HEK293 (cell line): ENCODE data around the gene C13orf46.

ENCODE experiments used
- CTCF ChIA-PET: fragments of 350-600 bp; formaldehyde crosslinking; extraction: SDS; loops from one replicate; lab custom pipeline; 2021; ENCODE audit warnings: antibody characterized with exemption; lab: Yijun Ruan, JAX
- POLR2A ChIA-PET: fragments of 300-600 bp; formaldehyde crosslinking; extraction: SDS; loops from one replicate; lab custom pipeline; 2020; ENCODE audit warnings: antibody characterized with exemption, inconsistent platforms; lab: Yijun Ruan, JAX
- H3K27ac ChIP-seq: fragments of 200-500 bp; sonication (Bioruptor generic); 2 replicates; pipeline ENCODE4 v1.5.1; 2014; ENCODE audit warnings: low read depth, low read length, control low read depth, inconsistent platforms; ENCODE audit errors: extremely low read depth
- H3K36me3 ChIP-seq, 2 experiments: fragments of 200-500 bp in 1 of 2; sonication (Bioruptor generic) in 1 of 2; 1 replicate in 1 of 2; 2 replicates in 1 of 2; pipeline ENCODE4 v1.5.1; 2014 to 2017; ENCODE audit warnings: inconsistent platforms in 2 of 2, low read length in 2 of 2; ENCODE audit not compliant: control insufficient read depth in 2 of 2, insufficient read depth in 1 of 2
- H3K4me1 ChIP-seq: fragments of 200-500 bp; sonication (Bioruptor generic); 2 replicates; pipeline ENCODE4 v1.5.1; 2014; ENCODE audit warnings: mild to moderate bottlenecking, low read length, inconsistent platforms; ENCODE audit not compliant: control insufficient read depth, insufficient read depth
- H3K4me3 ChIP-seq: 2 replicates; pipeline ENCODE4 v1.5.1; 2011; ENCODE audit warnings: low read depth, mild to moderate bottlenecking, control low read depth, low read length, moderate library complexity
- H3K9me3 ChIP-seq: fragments of 200-500 bp; sonication (Bioruptor generic); 2 replicates; pipeline ENCODE4 v1.5.1; 2014; ENCODE audit warnings: low read depth, low read length, inconsistent platforms; ENCODE audit not compliant: control insufficient read depth, insufficient read depth
- BCL11B ChIP-seq: fragments of 450-650 bp; formaldehyde crosslinking; IDR thresholded peaks from 2 replicates; pipeline ENCODE4 v1.5.1; 2016; ENCODE audit warnings: low read depth, missing biosample characterization, missing genetic modification characterization
- GFI1B ChIP-seq: fragments of 450-650 bp; formaldehyde crosslinking; IDR thresholded peaks from 2 replicates; pipeline ENCODE4 v1.5.1; 2016; ENCODE audit warnings: missing biosample characterization, missing genetic modification characterization
- KLF7 ChIP-seq: fragments of 450-650 bp; formaldehyde crosslinking; IDR thresholded peaks from 2 replicates; pipeline ENCODE4 v1.5.1; 2016; ENCODE audit warnings: missing biosample characterization, missing genetic modification characterization, borderline replicate concordance
- REPIN1 ChIP-seq: fragments of 450-650 bp; formaldehyde crosslinking; IDR thresholded peaks from 2 replicates; pipeline ENCODE4 v1.5.1; 2017; ENCODE audit warnings: missing biosample characterization, missing genetic modification characterization, low read depth
- SCRT2 ChIP-seq: fragments of 450-650 bp; formaldehyde crosslinking; IDR thresholded peaks from 2 replicates; pipeline ENCODE4 v1.5.1; 2016; ENCODE audit warnings: missing biosample characterization, missing genetic modification characterization
- YY1 ChIP-seq: fragments of 450-650 bp; formaldehyde crosslinking; IDR thresholded peaks from 2 replicates; pipeline ENCODE4 v1.5.1; 2018; ENCODE audit warnings: missing biosample characterization, missing genetic modification characterization
- ZBTB1 ChIP-seq: fragments of 450-650 bp; formaldehyde crosslinking; IDR thresholded peaks from 2 replicates; pipeline ENCODE4 v1.5.1; 2016; ENCODE audit warnings: missing biosample characterization, missing genetic modification characterization
- ZBTB7A ChIP-seq: fragments of 450-650 bp; formaldehyde crosslinking; IDR thresholded peaks from 2 replicates; pipeline ENCODE4 v1.5.1; 2016; ENCODE audit warnings: low read depth, missing biosample characterization, missing genetic modification characterization
- ZBTB8A ChIP-seq: fragments of 450-650 bp; formaldehyde crosslinking; IDR thresholded peaks from 2 replicates; pipeline ENCODE4 v1.5.1; 2016; ENCODE audit warnings: missing biosample characterization, missing genetic modification characterization
- ZNF23 ChIP-seq: fragments of 450-650 bp; formaldehyde crosslinking; IDR thresholded peaks from 2 replicates; pipeline ENCODE4 v1.5.1; 2016; ENCODE audit warnings: missing biosample characterization, missing genetic modification characterization, borderline replicate concordance
- ZNF24 ChIP-seq: fragments of 450-650 bp; formaldehyde crosslinking; IDR thresholded peaks from 2 replicates; pipeline ENCODE4 v1.5.1; 2016; ENCODE audit warnings: missing biosample characterization, missing genetic modification characterization
- ZNF302 ChIP-seq: fragments of 450-650 bp; formaldehyde crosslinking; IDR thresholded peaks from 2 replicates; pipeline ENCODE4 v1.5.1; 2016; ENCODE audit warnings: missing biosample characterization, missing genetic modification characterization, low read depth
- ZNF423 ChIP-seq: fragments of 450-650 bp; formaldehyde crosslinking; IDR thresholded peaks from 2 replicates; pipeline ENCODE4 v1.5.1; 2016; ENCODE audit warnings: missing biosample characterization, missing genetic modification characterization
- ZNF501 ChIP-seq: fragments of 450-650 bp; formaldehyde crosslinking; IDR thresholded peaks from 2 replicates; pipeline ENCODE4 v1.5.1; 2016; ENCODE audit warnings: missing biosample characterization, missing genetic modification characterization
- ZNF544 ChIP-seq: fragments of 450-650 bp; formaldehyde crosslinking; IDR thresholded peaks from 2 replicates; pipeline ENCODE4 v1.5.0; 2017; ENCODE audit warnings: missing biosample characterization, missing genetic modification characterization
- ZNF596 ChIP-seq: fragments of 450-650 bp; IDR thresholded peaks from 2 replicates; pipeline ENCODE4 v1.5.0; 2018; ENCODE audit warnings: missing biosample characterization, mild to moderate bottlenecking, missing genetic modification characterization, moderate library complexity
- TF ChIP-seq, protein P1 (sequence below): sonication (generic); formaldehyde crosslinking; IDR thresholded peaks from 2 replicates; pipeline ENCODE4 v1.8.1; 2022; ENCODE audit warnings: mild to moderate bottlenecking, moderate library complexity, missing genetic modification reagents
- TF ChIP-seq, protein P2 (sequence below): IDR thresholded peaks from 2 replicates; pipeline ENCODE4 v1.6.1; 2011; ENCODE audit warnings: mild to moderate bottlenecking, low read depth, low read length, borderline replicate concordance
- TF ChIP-seq, protein P3 (sequence below): fragments of 450-650 bp; formaldehyde crosslinking; IDR thresholded peaks from 2 replicates; pipeline ENCODE4 v1.5.1; 2016; ENCODE audit warnings: missing biosample characterization, missing genetic modification characterization
- TF ChIP-seq, protein P4 (sequence below): fragments of 450-650 bp; formaldehyde crosslinking; IDR thresholded peaks from 2 replicates; pipeline ENCODE4 v1.5.1; 2016; ENCODE audit warnings: missing biosample characterization, missing genetic modification characterization, low read depth

The C13orf46 gene

GRCh38 chr13:113962386-113962785 lies 11.5 kb downstream of the C13orf46 start:
- Histone ChIP-seq H3K9me3 (no peaks in the 10 kb centered on the region), H3K27ac (no peak overlapping the region), H3K4me1 (no peaks in the 10 kb centered on the region), H3K4me3 (no peak overlapping the region)
- POLR2A ChIA-PET: no interaction called here
- no peak for TF ChIP-seq ZNF501
- TF ChIP-seq, all 188 proteins: peak for 0
- CTCF ChIA-PET: interaction anchor here (0.6 kb wide), 1 partner anchor 234 kb away, joined by 3 read pairs; no protein-coding TSS in a partner anchor
- no peaks in the 10 kb centered on the region for H3K36me3 ChIP-seq

- CTCF ChIA-PET: no interaction called here
- no peak overlapping the region for H3K27ac ChIP-seq
- H3K4me3 ChIP-seq: no peak overlapping the region
- H3K4me1 ChIP-seq: no peaks in the 10 kb centered on the region
- H3K9me3 ChIP-seq: no peaks in the 10 kb centered on the region
- H3K36me3 ChIP-seq: no peaks in the 10 kb centered on the region
- TF ChIP-seq, protein P1, sequence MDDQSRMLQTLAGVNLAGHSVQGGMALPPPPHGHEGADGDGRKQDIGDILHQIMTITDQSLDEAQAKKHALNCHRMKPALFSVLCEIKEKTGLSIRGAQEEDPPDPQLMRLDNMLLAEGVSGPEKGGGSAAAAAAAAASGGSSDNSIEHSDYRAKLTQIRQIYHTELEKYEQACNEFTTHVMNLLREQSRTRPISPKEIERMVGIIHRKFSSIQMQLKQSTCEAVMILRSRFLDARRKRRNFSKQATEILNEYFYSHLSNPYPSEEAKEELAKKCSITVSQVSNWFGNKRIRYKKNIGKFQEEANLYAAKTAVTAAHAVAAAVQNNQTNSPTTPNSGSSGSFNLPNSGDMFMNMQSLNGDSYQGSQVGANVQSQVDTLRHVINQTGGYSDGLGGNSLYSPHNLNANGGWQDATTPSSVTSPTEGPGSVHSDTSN (CRISPR knock-in tag): no peak
- TF ChIP-seq, protein P2, sequence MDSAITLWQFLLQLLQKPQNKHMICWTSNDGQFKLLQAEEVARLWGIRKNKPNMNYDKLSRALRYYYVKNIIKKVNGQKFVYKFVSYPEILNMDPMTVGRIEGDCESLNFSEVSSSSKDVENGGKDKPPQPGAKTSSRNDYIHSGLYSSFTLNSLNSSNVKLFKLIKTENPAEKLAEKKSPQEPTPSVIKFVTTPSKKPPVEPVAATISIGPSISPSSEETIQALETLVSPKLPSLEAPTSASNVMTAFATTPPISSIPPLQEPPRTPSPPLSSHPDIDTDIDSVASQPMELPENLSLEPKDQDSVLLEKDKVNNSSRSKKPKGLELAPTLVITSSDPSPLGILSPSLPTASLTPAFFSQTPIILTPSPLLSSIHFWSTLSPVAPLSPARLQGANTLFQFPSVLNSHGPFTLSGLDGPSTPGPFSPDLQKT: no peak
- TF ChIP-seq ZBTB1 (tag by site-specific recombination): no peak
- no peak for TF ChIP-seq KLF7 (tag by site-specific recombination)
- no peak for TF ChIP-seq ZNF23 (tag by site-specific recombination)
- no peak for TF ChIP-seq ZBTB7A (tag by site-specific recombination)
- no peak for TF ChIP-seq ZBTB8A (tag by site-specific recombination)
- no peak for TF ChIP-seq YY1 (tag by site-specific recombination)
- no peak for TF ChIP-seq ZNF302 (tag by site-specific recombination)
- TF ChIP-seq ZNF423 (tag by site-specific recombination): no peak
- TF ChIP-seq ZNF544: no peak
- TF ChIP-seq, protein P3, sequence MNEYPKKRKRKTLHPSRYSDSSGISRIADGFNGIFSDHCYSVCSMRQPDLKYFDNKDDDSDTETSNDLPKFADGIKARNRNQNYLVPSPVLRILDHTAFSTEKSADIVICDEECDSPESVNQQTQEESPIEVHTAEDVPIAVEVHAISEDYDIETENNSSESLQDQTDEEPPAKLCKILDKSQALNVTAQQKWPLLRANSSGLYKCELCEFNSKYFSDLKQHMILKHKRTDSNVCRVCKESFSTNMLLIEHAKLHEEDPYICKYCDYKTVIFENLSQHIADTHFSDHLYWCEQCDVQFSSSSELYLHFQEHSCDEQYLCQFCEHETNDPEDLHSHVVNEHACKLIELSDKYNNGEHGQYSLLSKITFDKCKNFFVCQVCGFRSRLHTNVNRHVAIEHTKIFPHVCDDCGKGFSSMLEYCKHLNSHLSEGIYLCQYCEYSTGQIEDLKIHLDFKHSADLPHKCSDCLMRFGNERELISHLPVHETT (tag by site-specific recombination): no peak
- no peak for TF ChIP-seq SCRT2 (tag by site-specific recombination)
- TF ChIP-seq BCL11B: no peak
- POLR2A ChIA-PET: no interaction called here
Measured at GRCh38 chr13:113960276-113960948, 13.5 kb downstream of the C13orf46 start.

- ChIA-PET POLR2A (no interaction called here), CTCF (interaction anchor here (0.6 kb wide), 1 partner anchor 57 kb away, joined by 3 read pairs; no protein-coding TSS in a partner anchor)
- H3K9me3 ChIP-seq: no peaks in the 10 kb centered on the region
Measured at GRCh38 chr13:113959198-113959597, 14.7 kb downstream of the C13orf46 start.

More at GRCh38 chr13:113959198-113959597, 14.7 kb downstream of the C13orf46 start:
- Histone ChIP-seq H3K36me3 (no peaks in the 10 kb centered on the region), H3K27ac (no peak overlapping the region), H3K4me3 (no peak overlapping the region), H3K4me1 (no peaks in the 10 kb centered on the region)
- TF ChIP-seq REPIN1 (tag by site-specific recombination): no peak
- TF ChIP-seq ZNF24: no peak
- TF ChIP-seq YY1 (tag by site-specific recombination): no peak
- TF ChIP-seq, protein P4, sequence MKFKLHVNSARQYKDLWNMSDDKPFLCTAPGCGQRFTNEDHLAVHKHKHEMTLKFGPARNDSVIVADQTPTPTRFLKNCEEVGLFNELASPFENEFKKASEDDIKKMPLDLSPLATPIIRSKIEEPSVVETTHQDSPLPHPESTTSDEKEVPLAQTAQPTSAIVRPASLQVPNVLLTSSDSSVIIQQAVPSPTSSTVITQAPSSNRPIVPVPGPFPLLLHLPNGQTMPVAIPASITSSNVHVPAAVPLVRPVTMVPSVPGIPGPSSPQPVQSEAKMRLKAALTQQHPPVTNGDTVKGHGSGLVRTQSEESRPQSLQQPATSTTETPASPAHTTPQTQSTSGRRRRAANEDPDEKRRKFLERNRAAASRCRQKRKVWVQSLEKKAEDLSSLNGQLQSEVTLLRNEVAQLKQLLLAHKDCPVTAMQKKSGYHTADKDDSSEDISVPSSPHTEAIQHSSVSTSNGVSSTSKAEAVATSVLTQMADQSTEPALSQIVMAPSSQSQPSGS (tag by site-specific recombination): no peak
- TF ChIP-seq, protein P2: no peak
- TF ChIP-seq ZNF596 (tag by site-specific recombination): no peak
- no peak for TF ChIP-seq GFI1B (tag by site-specific recombination)
